Neuronal stem cell (in vitro differentiated cells): ENCODE results near the gene PXMP2.
A peak's percentile ranks its signal among the peaks of the same experiment; 100 is the strongest.
"Not testable (repeated sequence)": the region's sequence is repeated elsewhere in the genome, so short reads cannot be mapped to it uniquely, and the experiment has no call there.

Experiments used
- DNase-seq: peaks from one replicate; pipeline ENCODE4 v3.0.0-alpha.2; 2013; ENCODE audit warnings: low spot score
- H2AFZ ChIP-seq: one replicate; pipeline ENCODE4 v1.6.1; 2013; ENCODE audit warnings: mild to moderate bottlenecking, low read length, inconsistent platforms
- H2AK5ac ChIP-seq: 2 replicates; pipeline ENCODE4 v1.6.1; 2013; ENCODE audit warnings: low read depth, mild to moderate bottlenecking, inconsistent platforms, low read length, moderate library complexity, mixed read lengths
- H2BK120ac ChIP-seq: 2 replicates; pipeline ENCODE4 v1.6.1; 2013; ENCODE audit warnings: low read depth, mild to moderate bottlenecking, inconsistent platforms, low read length, moderate library complexity, mixed read lengths
- H2BK12ac ChIP-seq: one replicate; pipeline ENCODE4 v1.6.1; 2013; ENCODE audit warnings: low read length, inconsistent platforms
- H2BK15ac ChIP-seq: 2 replicates; pipeline ENCODE4 v1.6.1; 2013; ENCODE audit warnings: mild to moderate bottlenecking, low read length, inconsistent platforms, mixed read lengths
- H2BK5ac ChIP-seq: one replicate; pipeline ENCODE4 v1.6.1; 2013; ENCODE audit warnings: inconsistent platforms, mild to moderate bottlenecking, low read length, moderate library complexity
- H3K14ac ChIP-seq: one replicate; pipeline ENCODE4 v1.6.1; 2013; ENCODE audit warnings: low read length, inconsistent platforms
- H3K18ac ChIP-seq: 2 replicates; pipeline ENCODE4 v1.6.1; 2013; ENCODE audit warnings: low read length, inconsistent platforms
- H3K23ac ChIP-seq: 2 replicates; pipeline ENCODE4 v1.6.1; 2013; ENCODE audit warnings: low read depth, mild to moderate bottlenecking, mixed read lengths, low read length, inconsistent platforms; ENCODE audit not compliant: poor library complexity
- H3K27ac ChIP-seq: replicated peaks from 3 replicates; pipeline ENCODE4 v1.5.1; 2013; ENCODE audit warnings: low read length, inconsistent platforms
- H3K27me3 ChIP-seq, 3 experiments: 2 replicates each; pipeline ENCODE4 v1.6.1; 2013; ENCODE audit warnings: low read length in 3 of 3, mild to moderate bottlenecking in 2 of 3, inconsistent platforms in 1 of 3, low read depth in 1 of 3, mixed read lengths in 1 of 3, moderate library complexity in 1 of 3; ENCODE audit not compliant: control insufficient read depth in 3 of 3, insufficient read depth in 3 of 3
- H3K36me3 ChIP-seq, 2 donors: replicated peaks in 1 of 2; 2 replicates each; pipeline ENCODE4 v1.6.1; 2013; ENCODE audit warnings: low read length in 2 of 2; ENCODE audit not compliant: control insufficient read depth in 2 of 2, insufficient read depth in 2 of 2
- H3K4ac ChIP-seq: 2 replicates; pipeline ENCODE4 v1.6.1; 2013; ENCODE audit warnings: inconsistent platforms, mild to moderate bottlenecking, low read length, moderate library complexity
- H3K4me1 ChIP-seq, 2 donors: 1 replicate in 1 of 2; 2 replicates in 1 of 2; pipeline ENCODE4 v1.6.1; 2013; ENCODE audit warnings: low read length in 2 of 2, low read depth in 1 of 2; ENCODE audit not compliant: control insufficient read depth in 2 of 2, insufficient read depth in 1 of 2
- H3K4me2 ChIP-seq: one replicate; pipeline ENCODE4 v1.6.1; 2013; ENCODE audit warnings: mild to moderate bottlenecking, low read length, inconsistent platforms; ENCODE audit not compliant: insufficient read depth, poor library complexity, severe bottlenecking
- H3K4me3 ChIP-seq, 2 donors: 2 replicates each; pipeline ENCODE4 v1.5.1; 2013; ENCODE audit warnings: low read length in 2 of 2, mild to moderate bottlenecking in 2 of 2, inconsistent platforms in 1 of 2, moderate library complexity in 1 of 2
- H3K79me1 ChIP-seq: one replicate; pipeline ENCODE4 v1.6.1; 2013; ENCODE audit warnings: low read depth, mild to moderate bottlenecking, inconsistent platforms, low read length, moderate library complexity
- H3K9ac ChIP-seq: one replicate; pipeline ENCODE4 v1.6.1; 2013; ENCODE audit warnings: mild to moderate bottlenecking, low read depth, low read length, inconsistent platforms; ENCODE audit not compliant: poor library complexity
- H3K9me3 ChIP-seq, 2 donors: replicated peaks in 1 of 2; 2 replicates each; pipeline versions ENCODE3 to v1.6.1; 2013; ENCODE audit warnings: low read length in 2 of 2, mild to moderate bottlenecking in 2 of 2, inconsistent platforms in 1 of 2, low read depth in 1 of 2, mixed read lengths in 1 of 2, moderate library complexity in 1 of 2; ENCODE audit not compliant: control insufficient read depth in 2 of 2, insufficient read depth in 1 of 2
- H4K8ac ChIP-seq: one replicate; pipeline ENCODE4 v1.6.1; 2013; ENCODE audit warnings: low read depth, mild to moderate bottlenecking, inconsistent platforms, low read length, moderate library complexity
- H4K91ac ChIP-seq: one replicate; pipeline ENCODE4 v1.6.1; 2013; ENCODE audit warnings: low read length, low read depth, mild to moderate bottlenecking, inconsistent platforms; ENCODE audit not compliant: poor library complexity
- WGBS, 2 donors: extraction: QIAGEN DNeasy Blood & Tissue Kit; methylation state at CpG; one replicate each; pipeline ENCODE4 v1.1.7; 2013; ENCODE audit warnings: missing lambda C conversion rate in 2 of 2, mixed read lengths in 1 of 2; ENCODE audit not compliant: insufficient read length in 2 of 2, insufficient replicate concordance in 1 of 2; ENCODE audit errors: extremely low coverage in 2 of 2; 5-methylcytosine and 5-hydroxymethylcytosine counted together

PXMP2 gene

DNA sequence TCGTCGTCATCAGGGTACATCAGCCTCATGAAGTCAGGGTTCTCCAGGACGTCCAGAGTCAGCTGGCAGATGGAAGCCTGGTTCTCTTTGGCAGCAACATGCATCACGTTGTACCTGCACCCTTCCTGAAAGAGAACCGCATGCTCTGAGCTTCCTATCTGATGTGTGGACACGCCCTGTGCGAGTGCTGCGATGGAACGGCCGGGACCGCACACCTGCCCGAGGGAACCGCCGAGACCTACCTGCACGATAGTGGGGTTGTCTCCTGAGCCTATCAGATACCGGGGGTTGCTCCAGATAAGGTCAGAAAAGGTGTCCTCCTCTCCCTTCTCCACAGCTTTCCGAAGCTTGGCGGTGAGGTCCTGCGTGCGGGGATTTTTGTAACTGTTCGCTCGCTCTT is 60.5 kb downstream of the PXMP2 start:
- H3K4me2 ChIP-seq = no peak overlapping the region
- H2AK5ac ChIP-seq = no peak overlapping the region
- WGBS, 2 donors = no CpG with 5 or more reads among the region's 22 CpGs
- no peak overlapping the region for H2BK5ac ChIP-seq
- H3K23ac ChIP-seq = no peak overlapping the region
- peak overlapping the region; percentile 60 for H3K9ac ChIP-seq
- H3K4ac ChIP-seq = no peak overlapping the region
- H3K36me3 ChIP-seq = peaks cover 57 to 98% of the 10 kb centered on the region in 2 donors
- H4K91ac ChIP-seq = no peak overlapping the region
- no peak overlapping the region for H2BK15ac ChIP-seq
- no peak overlapping the region for H2BK120ac ChIP-seq
- H3K18ac ChIP-seq = no peak overlapping the region
- H3K27me3 ChIP-seq = no peaks in the 10 kb centered on the region
- H3K14ac ChIP-seq = no peak overlapping the region
- no peaks in the 10 kb centered on the region for H3K4me1 ChIP-seq
- peaks cover 0 to 4% of the 10 kb centered on the region in 2 donors for H3K9me3 ChIP-seq
- H3K79me1 ChIP-seq = peaks cover 8% of the 10 kb centered on the region
- H2BK12ac ChIP-seq = no peak overlapping the region
- no peak for DNase-seq
- H4K8ac ChIP-seq = no peak overlapping the region
- no peak overlapping the region for H3K4me3 ChIP-seq
- no peak overlapping the region for H2AFZ ChIP-seq
- no peak overlapping the region for H3K27ac ChIP-seq

DNA sequence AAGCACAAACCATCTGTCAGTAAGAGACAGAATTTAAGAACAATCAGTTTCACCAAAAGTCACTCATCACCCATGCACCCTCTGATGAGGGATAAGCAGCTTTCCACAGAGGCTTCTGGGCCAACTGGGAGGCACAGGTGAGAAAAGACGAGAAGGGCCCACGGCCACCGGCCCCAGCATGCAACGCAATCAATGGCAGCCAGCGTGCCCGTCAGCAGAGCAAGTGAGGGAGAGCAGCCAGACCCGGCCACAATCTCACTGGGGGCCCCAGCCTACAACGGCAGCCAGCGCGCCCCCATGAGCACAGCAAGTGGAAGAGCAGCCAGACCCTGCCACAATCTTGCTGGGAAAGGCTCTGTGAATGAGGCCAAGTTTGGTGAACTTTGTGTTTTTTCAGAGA is 60.9 kb downstream of the PXMP2 start:
- no peaks in the 10 kb centered on the region for H3K4me1 ChIP-seq
- H3K4me2 ChIP-seq = no peak overlapping the region
- peaks cover 59 to 98% of the 10 kb centered on the region in 2 donors for H3K36me3 ChIP-seq
- peaks cover 9% of the 10 kb centered on the region for H3K79me1 ChIP-seq
- H3K4me3 ChIP-seq = no peak overlapping the region
- no peak overlapping the region for H2BK12ac ChIP-seq
- no peak overlapping the region for H3K14ac ChIP-seq
- no peak overlapping the region for H4K8ac ChIP-seq
- H2AK5ac ChIP-seq = no peak overlapping the region
- no peak overlapping the region for H4K91ac ChIP-seq
- H2BK15ac ChIP-seq = no peak overlapping the region
- H2AFZ ChIP-seq = no peak overlapping the region
- DNase-seq = no peak
- no peak overlapping the region for H3K9ac ChIP-seq
- no peak overlapping the region for H2BK120ac ChIP-seq
- no peak overlapping the region for H2BK5ac ChIP-seq
- no peak overlapping the region for H3K23ac ChIP-seq
- no peaks in the 10 kb centered on the region for H3K27me3 ChIP-seq
- no peak overlapping the region for H3K27ac ChIP-seq
- H3K4ac ChIP-seq = no peak overlapping the region
- WGBS, 2 donors = no CpG with 5 or more reads among the region's 10 CpGs
- H3K9me3 ChIP-seq = peaks cover 0 to 4% of the 10 kb centered on the region in 2 donors
- no peak overlapping the region for H3K18ac ChIP-seq

- H3K79me1 ChIP-seq, H3K4me3 ChIP-seq, H3K27me3 ChIP-seq, H2BK120ac ChIP-seq, H4K8ac ChIP-seq, H3K9ac ChIP-seq, H2BK5ac ChIP-seq, H3K4me1 ChIP-seq, H3K4ac ChIP-seq, H3K4me2 ChIP-seq, H3K23ac ChIP-seq, H3K18ac ChIP-seq, DNase-seq, H2BK12ac ChIP-seq, H2AK5ac ChIP-seq, H2BK15ac ChIP-seq, H4K91ac ChIP-seq, H3K9me3 ChIP-seq, H3K27ac ChIP-seq, H2AFZ ChIP-seq, H3K14ac ChIP-seq: not testable (repeated sequence)
- H3K36me3 ChIP-seq = peaks cover 31 to 91% of the 10 kb centered on the region in 2 donors
- WGBS, 2 donors = no CpG with 5 or more reads among the region's 7 CpGs
Observed at GRCh38 chr12:132753670-132754069, 66.3 kb downstream of the PXMP2 start.

DNA sequence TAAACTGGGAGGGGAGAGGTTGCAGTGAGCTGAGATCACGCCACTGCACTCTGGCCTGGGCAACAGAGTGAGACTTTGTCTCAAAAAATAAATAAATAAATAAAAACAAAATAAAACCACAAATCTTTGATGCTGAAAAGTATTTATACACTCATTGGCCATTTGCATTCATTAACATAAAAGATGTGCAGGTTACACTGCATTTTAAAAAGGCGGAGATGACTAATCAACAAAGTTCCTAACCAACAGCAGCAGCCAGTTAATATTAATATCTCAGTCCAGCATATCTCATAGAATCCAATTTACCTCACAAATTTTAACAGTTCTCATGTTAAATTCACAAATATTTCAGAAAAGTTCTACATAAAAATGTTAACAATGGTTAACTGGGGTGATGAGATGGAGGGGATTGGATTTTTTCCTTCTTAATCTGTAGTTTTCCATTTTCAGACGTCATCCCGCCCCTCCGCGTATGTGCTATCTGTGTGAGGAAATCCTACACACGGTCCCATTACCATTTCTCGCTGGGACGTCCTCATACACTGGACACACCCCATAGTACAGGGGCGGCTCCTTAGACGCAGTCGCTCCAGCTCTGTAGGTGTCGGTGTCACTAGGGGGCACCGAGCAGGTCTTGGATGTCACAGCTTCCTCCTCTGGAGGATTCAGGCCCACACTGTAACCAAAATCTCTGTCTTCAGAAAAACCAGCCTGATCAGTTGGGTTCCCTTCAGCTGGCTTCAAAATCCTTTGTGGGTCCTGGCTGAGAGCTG is 67.0 kb downstream of the PXMP2 start:
- H3K18ac ChIP-seq = no peak overlapping the region
- no peak overlapping the region for H2BK15ac ChIP-seq
- peaks cover 3% of the 10 kb centered on the region for H3K79me1 ChIP-seq
- no peak overlapping the region for H2AK5ac ChIP-seq
- H3K4me1 ChIP-seq = no peaks in the 10 kb centered on the region
- no peak overlapping the region for H3K4me2 ChIP-seq
- no peak overlapping the region for H2BK5ac ChIP-seq
- no peak overlapping the region for H4K8ac ChIP-seq
- H2BK120ac ChIP-seq = no peak overlapping the region
- no peak for DNase-seq
- no peak overlapping the region for H3K9ac ChIP-seq
- H3K23ac ChIP-seq = peak overlapping the region; percentile 45
- H3K4me3 ChIP-seq = no peak overlapping the region
- H3K36me3 ChIP-seq = peaks cover 28 to 90% of the 10 kb centered on the region in 2 donors
- H3K27me3 ChIP-seq = no peaks in the 10 kb centered on the region
- H3K4ac ChIP-seq = no peak overlapping the region
- no peak overlapping the region for H3K27ac ChIP-seq
- H3K9me3 ChIP-seq = no peaks in the 10 kb centered on the region
- no peak overlapping the region for H3K14ac ChIP-seq
- no CpG with 5 or more reads among the region's 14 CpGs for whole genome bisulfite sequencing, 2 donors
- no peak overlapping the region for H4K91ac ChIP-seq
- H2AFZ ChIP-seq = no peak overlapping the region
- no peak overlapping the region for H2BK12ac ChIP-seq
